Neural progenitor cell (in vitro differentiated cells): ENCODE measurements around the gene GGCX.

Source experiments
- CTCF ChIP-seq: fragments of 200-600 bp; sonication (generic); IDR thresholded peaks from 2 replicates; pipeline ENCODE4 v1.5.1; 2017; ENCODE audit warnings: antibody characterized with exemption, mild to moderate bottlenecking
- EZH2 ChIP-seq: fragments of 200-600 bp; sonication (generic); IDR thresholded peaks from 2 replicates; pipeline ENCODE4 v1.6.1; 2017; ENCODE audit warnings: antibody characterized with exemption, mild to moderate bottlenecking, moderate library complexity

- TF ChIP-seq CTCF (no peak), EZH2 (no peak)
These were observed 33.5 kb downstream of the GGCX start for GRCh38 chr2:85527787-85528186.
